Osteocyte (in vitro differentiated cells): Measurements from ENCODE around the gene BLMH. TPM values are rescaled to one million over a fixed set of nuclear protein-coding genes. Genes with fewer than 3 reads are reported as not detected.
"Not testable (repeated sequence)": the region's sequence is repeated elsewhere in the genome, so short reads cannot be mapped to it uniquely, and the experiment has no call there.

ENCODE experiments used
- DNase-seq: peaks from one replicate; pipeline ENCODE4 v3.0.0; 2021; ENCODE audit warnings: mixed read lengths; ENCODE audit not compliant: unreplicated experiment; ENCODE audit errors: extremely low spot score
- H3K27ac Mint-ChIP-seq: one replicate; pipeline ENCODE4 v1.8.0; 2021; ENCODE audit warnings: mild to moderate bottlenecking, mixed read lengths; ENCODE audit not compliant: unreplicated experiment
- H3K27me3 Mint-ChIP-seq: one replicate; pipeline ENCODE4 v1.8.0; 2021; ENCODE audit warnings: mixed read lengths; ENCODE audit not compliant: unreplicated experiment
- H3K36me3 Mint-ChIP-seq: one replicate; pipeline ENCODE4 v1.8.0; 2021; ENCODE audit warnings: mixed read lengths; ENCODE audit not compliant: unreplicated experiment
- H3K4me1 Mint-ChIP-seq: one replicate; pipeline ENCODE4 v1.8.0; 2021; ENCODE audit warnings: mixed read lengths; ENCODE audit not compliant: unreplicated experiment
- H3K4me3 Mint-ChIP-seq: one replicate; pipeline ENCODE4 v1.8.0; 2021; ENCODE audit warnings: mild to moderate bottlenecking, moderate library complexity, mixed read lengths; ENCODE audit not compliant: unreplicated experiment
- H3K9me3 Mint-ChIP-seq: one replicate; pipeline ENCODE4 v1.8.0; 2021; ENCODE audit warnings: mixed read lengths; ENCODE audit not compliant: unreplicated experiment
- CTCF ChIP-seq: fragments of 200-600 bp; sonication (generic); IDR thresholded peaks from 2 replicates; pipeline ENCODE4 v1.5.0; 2021; ENCODE audit warnings: antibody characterized with exemption, mild to moderate bottlenecking, moderate library complexity
- total RNA-seq: library from RNA; stranded (reverse); gene quantifications from 2 replicates; pipeline ENCODE4 v1.2.1, GENCODE V29; 2021

Gene BLMH
- total RNA-seq, 1 donor from 2014 or later: 67.0 TPM

DNA sequence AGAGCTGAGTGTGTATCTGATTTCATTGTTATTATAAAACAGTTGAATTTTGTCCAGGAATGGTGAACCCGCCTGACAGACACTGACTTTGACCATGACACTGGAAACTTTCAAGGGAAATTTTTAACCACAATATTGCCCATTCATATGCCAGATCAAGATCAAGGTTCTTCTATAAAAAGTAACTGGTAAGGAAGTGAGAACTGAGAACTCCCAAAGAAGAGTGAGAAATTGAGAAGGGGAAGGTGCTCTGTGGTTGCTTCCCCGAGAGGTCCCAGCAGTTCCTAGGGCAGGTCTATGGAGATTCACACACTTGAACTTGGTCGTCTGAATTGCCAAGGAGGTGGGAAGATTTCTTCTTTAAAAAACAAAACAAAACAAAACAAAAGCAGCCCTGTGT is 83.5 kb downstream of the BLMH start:
- no peak overlapping the region for H3K4me3 Mint-ChIP-seq
- no peaks in the 10 kb centered on the region for H3K9me3 Mint-ChIP-seq
- H3K36me3 Mint-ChIP-seq: no peaks in the 10 kb centered on the region
- H3K27me3 Mint-ChIP-seq: peaks cover 9% of the 10 kb centered on the region
- H3K4me1 Mint-ChIP-seq: no peaks in the 10 kb centered on the region
- no peak overlapping the region for H3K27ac Mint-ChIP-seq
- DNase-seq: no peak
- no peak for TF ChIP-seq CTCF

DNA sequence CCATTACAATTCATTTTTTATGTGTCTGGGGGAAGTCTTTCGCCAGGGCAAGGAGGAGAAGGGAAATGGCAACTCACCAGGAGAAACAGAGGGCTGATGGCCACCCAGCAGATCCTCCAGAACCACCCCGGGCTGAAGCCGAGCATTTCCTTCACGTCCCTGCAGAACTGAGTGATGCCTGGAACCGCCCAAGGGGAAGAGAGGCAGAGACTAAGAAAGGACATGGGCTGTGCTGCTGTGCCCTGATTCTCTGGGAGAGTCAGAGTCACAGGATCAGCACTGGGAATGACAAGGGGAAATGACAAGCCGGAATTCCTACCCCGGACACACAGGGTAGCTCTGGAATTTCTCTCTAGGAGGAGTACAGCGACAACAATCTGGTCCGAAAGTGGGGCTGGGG is 84.1 kb downstream of the BLMH start:
- no peak for TF ChIP-seq CTCF
- no peaks in the 10 kb centered on the region for H3K36me3 Mint-ChIP-seq
- no peak overlapping the region for H3K27ac Mint-ChIP-seq
- no peaks in the 10 kb centered on the region for H3K4me1 Mint-ChIP-seq
- no peaks in the 10 kb centered on the region for H3K9me3 Mint-ChIP-seq
- H3K27me3 Mint-ChIP-seq: peaks cover 9% of the 10 kb centered on the region
- H3K4me3 Mint-ChIP-seq: no peak overlapping the region
- DNase-seq: no peak

GRCh38 chr17:30203471-30203981 is 88.2 kb downstream of the BLMH start:
- peak; percentile 56 for DNase-seq
- Mint-ChIP-seq H3K36me3 (no peaks in the 10 kb centered on the region), H3K27me3 (peaks cover 8% of the 10 kb centered on the region), H3K27ac (no peak overlapping the region), H3K4me3 (no peak overlapping the region), H3K4me1 (no peaks in the 10 kb centered on the region), H3K9me3 (no peaks in the 10 kb centered on the region)
- TF ChIP-seq CTCF: no peak

DNA sequence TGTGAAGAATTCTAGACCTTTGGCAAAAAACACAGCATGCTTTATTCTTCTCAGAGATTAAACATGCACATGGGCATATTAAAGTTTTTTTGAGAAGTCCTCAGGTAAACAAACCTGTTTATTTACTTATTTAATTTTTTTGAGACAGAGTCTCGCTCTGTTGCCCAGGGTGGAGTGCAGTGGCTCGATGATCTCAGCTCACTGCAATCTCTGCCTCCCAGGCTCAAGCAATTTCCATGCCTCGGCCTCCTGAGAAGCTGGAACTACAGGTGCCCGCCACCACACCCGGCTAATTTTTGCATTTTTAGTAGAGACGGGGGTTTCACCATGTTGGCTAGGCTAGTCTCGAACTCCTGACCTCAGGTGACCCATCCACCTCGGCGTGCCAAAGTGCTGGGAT is 91.1 kb downstream of the BLMH start:
- not testable (repeated sequence) for H3K4me1 Mint-ChIP-seq, H3K36me3 Mint-ChIP-seq, H3K27ac Mint-ChIP-seq, H3K9me3 Mint-ChIP-seq, DNase-seq, H3K27me3 Mint-ChIP-seq, H3K4me3 Mint-ChIP-seq

GRCh38 chr17:30200106-30200505 is 91.6 kb downstream of the BLMH start:
- TF ChIP-seq CTCF: no peak
- Mint-ChIP-seq H3K4me1 (no peaks in the 10 kb centered on the region), H3K27ac (no peak overlapping the region), H3K9me3 (no peaks in the 10 kb centered on the region), H3K36me3 (no peaks in the 10 kb centered on the region), H3K4me3 (no peak overlapping the region), H3K27me3 (no peaks in the 10 kb centered on the region)
- no peak for DNase-seq

DNA sequence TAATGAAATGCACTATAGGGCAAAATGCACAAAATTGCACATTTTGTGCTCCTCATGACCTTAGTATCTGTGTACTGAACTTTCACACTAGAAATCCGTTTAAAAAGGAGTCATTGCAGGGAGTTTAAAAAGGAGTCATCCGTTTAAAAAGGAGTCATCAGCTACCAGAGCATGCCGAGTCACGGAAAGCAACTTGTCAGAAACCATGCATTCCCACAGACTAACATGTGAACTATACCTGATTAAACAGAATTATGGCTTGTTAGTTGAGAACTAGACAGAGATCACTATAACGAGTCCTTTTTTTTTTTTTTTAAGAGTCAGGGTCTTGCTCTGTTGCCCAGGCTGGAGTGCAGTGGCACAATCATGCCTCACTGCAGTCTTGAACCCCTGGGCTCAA is 92.1 kb downstream of the BLMH start:
- no peak for DNase-seq
- Mint-ChIP-seq H3K27me3 (peaks cover 4% of the 10 kb centered on the region), H3K4me3 (no peak overlapping the region), H3K36me3 (no peaks in the 10 kb centered on the region), H3K4me1 (no peaks in the 10 kb centered on the region), H3K9me3 (no peaks in the 10 kb centered on the region), H3K27ac (no peak overlapping the region)
- no peak for TF ChIP-seq CTCF
